IPS-18c (cell line): ENCODE data around the gene JAK3.

Source experiments
- H3K4me3 ChIP-seq: 2 replicates; pipeline ENCODE4 v1.7.0; 2013; ENCODE audit warnings: low read depth, mild to moderate bottlenecking, low read length, moderate library complexity; ENCODE audit not compliant: insufficient read depth
- H3K9me3 ChIP-seq: one replicate; pipeline ENCODE4 v1.6.1; 2013; ENCODE audit warnings: mild to moderate bottlenecking, low read length, moderate library complexity; ENCODE audit not compliant: control insufficient read depth, insufficient read depth

JAK3 gene

GRCh38 chr19:17848595-17849292 lies 962 bp upstream of the JAK3 start:
- Histone ChIP-seq H3K4me3 (no peak overlapping the region), H3K9me3 (no peaks in the 10 kb centered on the region)

GRCh38 chr19:17846146-17846545 lies 1.6 kb downstream of the JAK3 start:
- Histone ChIP-seq H3K4me3 (no peak overlapping the region), H3K9me3 (no peaks in the 10 kb centered on the region)

DNA sequence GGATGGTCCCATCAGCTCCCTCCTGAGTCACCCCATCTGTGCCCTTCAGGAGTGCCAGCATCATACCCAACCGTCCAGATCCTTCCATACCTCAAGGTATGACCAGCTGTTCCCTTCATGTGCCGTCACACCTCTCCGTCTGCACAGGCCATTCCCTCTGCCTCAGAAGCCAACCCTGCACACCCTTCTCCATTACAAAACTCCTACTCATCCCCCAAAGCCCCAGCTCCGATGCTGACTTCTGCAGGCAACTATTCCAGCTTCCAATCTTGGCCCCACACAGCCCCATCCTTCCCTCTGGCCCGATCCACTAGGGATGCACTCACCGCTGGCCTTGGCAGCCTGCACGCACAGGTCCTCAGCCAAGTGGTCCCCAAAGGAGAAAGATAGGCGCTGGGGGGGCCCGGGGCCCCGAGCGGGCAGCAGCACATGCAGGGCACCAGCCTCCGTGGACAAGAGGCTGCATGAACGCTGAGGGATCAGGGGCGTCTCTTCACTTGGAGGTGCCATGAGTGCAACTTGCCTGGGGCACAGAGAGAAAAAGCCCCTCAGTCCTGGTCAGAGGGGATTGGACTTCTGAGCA lies 3.8 kb downstream of the JAK3 start:
- H3K9me3 ChIP-seq = no peaks in the 10 kb centered on the region

DNA sequence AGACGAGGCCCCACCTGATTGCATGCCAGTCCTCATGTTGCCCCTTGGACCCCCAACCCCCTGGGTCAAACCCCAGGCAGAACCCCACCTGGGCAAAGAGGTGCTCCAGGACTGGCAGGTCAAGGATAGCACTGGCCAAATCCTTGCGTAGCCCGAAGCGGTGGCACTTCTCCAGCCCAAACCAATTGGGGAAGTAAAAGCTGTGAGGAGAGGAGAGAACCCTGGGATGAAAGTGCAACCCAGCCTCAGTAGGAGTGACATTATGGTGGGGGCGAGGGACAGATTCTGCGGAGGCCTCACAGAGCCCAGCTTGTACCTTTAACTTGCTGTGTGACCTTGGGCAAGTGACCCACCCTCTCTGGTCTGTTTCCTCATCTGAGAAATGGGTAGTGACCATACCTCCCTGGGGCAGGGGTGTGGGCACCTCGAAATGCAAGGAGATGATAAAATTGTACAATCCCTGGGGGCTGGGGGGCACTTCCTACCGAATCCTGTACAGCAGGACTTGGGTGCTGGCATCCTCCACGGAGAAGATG lies 4.4 kb downstream of the JAK3 start:
- Histone ChIP-seq H3K4me3 (no peak overlapping the region), H3K9me3 (no peaks in the 10 kb centered on the region)

More for the DNA sequence above, 3.8 kb downstream of the JAK3 start:
- no peak overlapping the region for H3K4me3 ChIP-seq

DNA sequence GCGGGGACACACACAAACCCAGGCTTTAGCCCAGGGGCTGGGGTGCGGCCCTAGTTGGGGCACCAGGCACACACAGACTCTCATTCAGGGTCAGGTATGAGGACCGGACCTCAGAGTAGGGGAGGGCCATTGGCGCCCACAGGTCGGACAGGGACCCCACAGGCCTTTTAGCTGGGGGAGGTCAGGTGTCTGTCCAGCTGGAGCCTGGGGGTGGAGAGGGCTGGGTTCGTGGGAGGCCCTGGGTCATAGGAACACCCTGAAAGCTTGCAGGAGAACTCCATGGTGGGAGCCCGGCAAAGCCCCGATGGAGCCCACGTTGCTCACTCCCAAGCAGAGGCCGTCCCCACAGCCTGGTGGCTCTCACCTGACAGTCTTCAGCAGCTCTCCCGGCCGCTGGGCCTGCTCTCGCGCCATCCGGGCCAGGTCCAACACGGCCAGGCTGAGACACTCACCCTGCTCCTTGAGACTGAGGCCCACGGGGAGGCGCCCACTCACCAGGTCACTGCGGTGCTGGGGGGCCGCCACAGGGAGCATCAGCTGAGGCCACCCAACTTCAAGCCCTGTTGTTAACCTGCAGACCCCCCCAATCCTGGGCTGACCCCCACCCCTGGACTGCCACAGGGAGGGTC lies 5.0 kb downstream of the JAK3 start:
- Histone ChIP-seq H3K9me3 (no peaks in the 10 kb centered on the region), H3K4me3 (peak overlapping the region; percentile 64)

DNA sequence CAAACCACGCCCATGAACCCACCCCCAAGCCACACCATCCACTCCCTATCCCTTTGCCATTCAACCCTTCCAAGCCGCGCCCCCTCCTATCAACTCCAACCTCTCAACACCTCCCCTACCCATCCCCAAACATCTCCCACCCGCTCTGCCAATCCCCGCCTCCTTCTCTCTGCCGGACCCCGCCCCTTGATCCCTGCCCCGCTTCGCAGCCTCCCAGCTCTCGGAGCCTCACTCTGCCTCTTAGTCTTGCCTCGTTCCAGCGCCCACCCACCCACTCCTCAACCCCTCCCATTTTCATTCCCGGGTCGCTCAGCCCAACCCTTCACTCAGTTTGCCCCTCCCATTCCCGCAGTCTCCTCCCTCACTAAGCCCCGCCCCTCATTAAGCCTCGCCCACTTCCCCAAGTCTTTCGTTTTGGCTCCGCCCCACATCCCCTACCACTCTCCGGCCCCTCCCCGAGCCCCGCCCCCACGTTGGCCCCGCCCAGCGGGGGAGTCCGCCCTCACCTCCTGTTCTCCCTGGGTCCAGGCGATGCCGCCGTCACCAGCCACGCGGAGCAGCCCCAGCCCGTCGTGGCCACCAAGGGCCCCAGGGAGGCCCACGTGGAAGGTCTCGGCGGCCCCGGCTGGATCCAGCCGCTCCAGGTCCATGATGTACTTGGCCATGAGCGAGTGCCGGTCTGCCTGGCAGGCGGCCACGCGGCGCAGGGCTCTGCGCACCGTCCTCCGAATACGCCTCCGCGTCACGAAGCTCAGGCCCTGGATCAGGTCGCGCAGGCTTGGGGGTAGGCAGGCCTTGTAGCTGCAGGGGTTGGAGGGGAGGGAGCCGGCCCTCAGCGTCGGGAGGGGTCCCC lies 5.7 kb downstream of the JAK3 start:
- no peaks in the 10 kb centered on the region for H3K9me3 ChIP-seq
- H3K4me3 ChIP-seq = peak overlapping the region; percentile 64

DNA sequence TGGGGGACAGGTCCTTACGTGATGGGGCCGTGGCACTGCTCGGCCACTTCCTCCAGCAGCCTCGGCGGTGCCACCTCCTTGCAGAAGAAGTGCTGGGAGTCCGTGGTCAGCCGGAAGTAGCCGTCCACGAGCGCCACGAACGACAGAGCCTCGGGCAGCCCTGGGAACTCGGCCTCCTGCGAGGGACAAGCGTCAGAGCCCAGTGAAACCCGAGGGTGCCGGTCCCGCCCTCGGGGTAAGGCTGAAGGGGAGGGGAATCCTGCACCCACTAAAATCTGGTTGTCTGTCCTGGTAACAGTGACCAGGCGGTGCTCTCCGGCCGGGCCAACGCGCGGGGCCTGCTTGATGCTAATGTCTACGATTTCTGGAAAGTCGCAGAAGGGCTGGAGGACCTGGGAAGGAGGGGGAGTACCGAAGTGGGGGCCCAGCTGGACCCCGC lies 6.4 kb downstream of the JAK3 start:
- peak overlapping the region; percentile 41 for H3K4me3 ChIP-seq
- H3K9me3 ChIP-seq = no peaks in the 10 kb centered on the region

DNA sequence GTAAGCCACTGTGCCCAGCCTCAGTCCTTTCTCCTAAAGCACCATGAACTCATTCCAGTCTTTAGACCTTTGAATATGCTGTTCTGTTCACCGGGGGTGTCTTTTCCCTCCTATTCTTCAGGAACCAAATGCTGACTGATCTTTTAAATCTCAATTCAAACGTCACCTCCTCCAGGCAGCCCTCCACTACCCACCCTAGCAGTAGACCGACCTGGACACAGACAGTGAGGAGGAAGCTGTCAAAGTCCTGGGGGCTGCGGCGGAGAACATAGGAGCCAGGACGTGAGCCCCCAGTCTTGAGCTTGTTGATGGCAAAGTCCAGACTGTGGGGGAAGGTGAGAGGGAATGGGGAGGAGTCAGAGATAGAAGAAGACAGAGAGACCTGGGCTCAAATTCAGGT lies 7.8 kb downstream of the JAK3 start:
- H3K9me3 ChIP-seq = no peaks in the 10 kb centered on the region
- no peak overlapping the region for H3K4me3 ChIP-seq

- Histone ChIP-seq H3K4me3 (no peak overlapping the region), H3K9me3 (no peaks in the 10 kb centered on the region)
Observed at GRCh38 chr19:17837972-17838371, 9.8 kb downstream of the JAK3 start.

DNA sequence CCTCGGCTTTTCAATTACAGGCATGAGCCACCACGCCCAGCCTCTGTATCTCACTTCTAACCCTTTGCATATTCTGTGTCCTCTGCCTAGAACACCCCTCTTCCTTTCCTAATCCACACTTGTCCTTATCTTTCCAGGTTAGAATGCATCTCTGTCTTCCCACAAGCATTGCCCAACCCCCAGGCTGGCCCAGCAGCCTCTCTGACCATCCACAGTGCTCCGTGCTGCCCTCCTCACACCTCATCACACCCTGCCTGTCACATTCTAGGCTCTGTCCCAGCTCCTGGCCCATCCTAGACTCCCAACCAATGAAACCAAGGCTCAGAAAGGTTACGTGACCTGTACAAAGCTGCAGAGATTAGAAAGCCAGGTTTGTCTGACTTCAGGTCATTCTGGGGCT lies 11.3 kb downstream of the JAK3 start:
- Histone ChIP-seq H3K9me3 (no peaks in the 10 kb centered on the region), H3K4me3 (no peak overlapping the region)

DNA sequence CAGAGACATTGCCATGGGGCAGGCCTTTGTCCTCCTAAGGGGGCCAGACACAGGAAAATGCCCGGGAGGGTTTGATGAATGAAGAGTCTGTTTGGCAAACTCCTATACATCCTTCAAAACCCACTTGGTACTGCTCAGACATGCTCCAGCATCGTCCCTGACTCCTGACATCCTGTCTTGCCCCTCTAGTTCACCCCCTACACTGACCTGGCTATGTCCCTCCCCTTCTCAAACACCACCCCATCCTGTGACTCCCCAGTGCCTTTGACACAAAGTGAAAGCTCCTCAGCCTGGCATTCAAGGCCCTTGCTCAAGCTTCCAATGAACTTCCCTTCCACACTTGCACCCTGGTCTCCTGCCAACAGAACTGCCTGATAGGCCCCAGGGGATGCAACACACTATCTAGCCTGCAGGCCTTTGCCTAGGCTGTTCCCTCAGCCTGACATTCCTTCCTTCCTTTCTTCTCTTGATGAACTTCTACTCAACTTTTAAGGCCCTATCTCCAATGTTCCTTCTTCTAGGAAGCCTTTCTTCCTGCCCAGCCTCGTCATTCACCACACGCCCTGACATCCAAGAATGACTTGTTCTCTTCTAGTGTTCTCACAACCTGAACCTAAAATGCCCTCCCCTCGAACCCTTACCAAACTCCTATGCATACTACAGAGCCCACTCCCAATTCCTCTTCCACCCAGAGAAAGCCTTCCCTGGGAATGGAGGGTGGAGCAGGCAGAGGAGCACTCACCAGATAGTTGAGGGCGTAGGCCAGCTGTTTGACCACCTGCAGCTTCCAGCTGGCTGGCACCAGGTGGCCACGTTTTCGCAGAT lies 12.4 kb downstream of the JAK3 start:
- H3K4me3 ChIP-seq = no peak overlapping the region

DNA sequence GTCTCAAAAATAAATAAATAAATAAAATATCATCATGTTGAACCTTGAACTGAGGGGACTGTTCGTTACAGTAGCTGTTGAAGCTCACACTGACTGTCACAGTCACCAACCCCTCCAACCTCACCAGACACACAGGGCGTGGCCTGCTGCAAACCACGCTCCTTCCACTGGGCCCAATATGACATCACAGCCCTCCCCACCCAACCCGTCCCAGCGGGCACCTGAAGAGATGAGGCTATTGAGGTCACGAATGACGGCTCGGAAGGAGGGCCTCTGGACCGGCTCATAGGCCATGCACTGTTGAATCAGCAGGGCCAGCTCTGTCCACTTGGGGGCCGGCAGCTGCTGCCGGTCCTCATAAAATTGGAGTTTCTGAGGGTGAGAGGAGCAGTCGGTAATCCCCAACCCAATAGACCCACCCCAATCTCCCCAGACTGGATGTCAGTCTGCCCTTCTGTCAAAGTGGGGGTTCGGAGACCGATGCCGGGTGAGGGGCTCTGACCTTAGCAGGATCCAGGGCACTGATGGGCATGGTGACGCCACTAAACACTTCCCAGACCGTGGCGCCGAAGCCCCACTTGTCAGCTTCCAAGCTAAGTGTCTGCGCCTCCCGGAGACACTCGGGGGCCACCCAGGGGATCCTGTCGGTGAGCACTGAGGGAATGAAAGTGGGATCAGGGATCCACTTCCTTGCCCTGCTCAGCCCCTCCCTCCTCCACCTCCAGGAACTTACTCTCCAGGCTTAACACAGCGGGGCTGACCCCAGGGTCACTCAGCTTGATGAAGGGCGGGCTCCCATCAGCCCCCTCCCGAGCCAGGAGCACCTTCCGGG lies 13.2 kb downstream of the JAK3 start:
- Histone ChIP-seq H3K4me3 (no peak overlapping the region), H3K9me3 (no peaks in the 10 kb centered on the region)

More for the DNA sequence above, 12.4 kb downstream of the JAK3 start:
- no peaks in the 10 kb centered on the region for H3K9me3 ChIP-seq

DNA sequence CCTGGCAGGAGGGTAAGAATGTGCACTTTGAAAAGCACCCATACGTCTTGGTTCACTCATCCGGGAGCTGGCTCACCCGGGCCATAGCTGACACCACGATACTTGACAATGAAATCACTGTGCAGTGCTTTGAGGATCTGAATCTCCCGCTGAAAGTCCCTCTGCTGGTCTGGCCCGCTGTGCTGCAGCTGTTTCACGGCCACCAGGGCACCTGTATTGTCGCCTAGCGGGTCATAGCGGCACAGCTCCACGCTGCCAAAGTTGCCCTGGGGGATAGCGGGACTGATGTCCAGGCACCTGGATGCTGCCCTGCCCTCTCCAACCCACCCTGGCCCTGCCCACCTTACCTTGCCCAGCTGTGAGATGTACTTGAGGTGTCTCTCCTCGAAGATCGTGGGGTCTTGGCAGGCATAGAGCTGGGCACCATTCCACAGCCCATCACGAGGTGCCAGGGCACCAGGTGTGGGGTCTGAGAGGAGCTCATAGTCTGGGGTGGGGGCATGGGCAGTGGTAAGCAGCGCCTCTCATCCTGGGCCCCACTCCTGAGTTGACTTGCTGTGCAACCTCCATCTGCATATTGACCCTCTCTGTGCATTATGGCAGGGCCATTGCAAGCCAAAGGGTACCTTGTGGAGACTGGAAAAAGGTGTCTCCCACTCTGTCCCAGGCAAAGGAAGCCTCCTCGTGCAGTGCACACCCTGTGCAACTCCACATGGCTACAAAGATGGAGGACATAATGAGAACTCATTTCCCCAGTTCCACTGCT lies 15.2 kb downstream of the JAK3 start:
- no peak overlapping the region for H3K4me3 ChIP-seq
- no peaks in the 10 kb centered on the region for H3K9me3 ChIP-seq

DNA sequence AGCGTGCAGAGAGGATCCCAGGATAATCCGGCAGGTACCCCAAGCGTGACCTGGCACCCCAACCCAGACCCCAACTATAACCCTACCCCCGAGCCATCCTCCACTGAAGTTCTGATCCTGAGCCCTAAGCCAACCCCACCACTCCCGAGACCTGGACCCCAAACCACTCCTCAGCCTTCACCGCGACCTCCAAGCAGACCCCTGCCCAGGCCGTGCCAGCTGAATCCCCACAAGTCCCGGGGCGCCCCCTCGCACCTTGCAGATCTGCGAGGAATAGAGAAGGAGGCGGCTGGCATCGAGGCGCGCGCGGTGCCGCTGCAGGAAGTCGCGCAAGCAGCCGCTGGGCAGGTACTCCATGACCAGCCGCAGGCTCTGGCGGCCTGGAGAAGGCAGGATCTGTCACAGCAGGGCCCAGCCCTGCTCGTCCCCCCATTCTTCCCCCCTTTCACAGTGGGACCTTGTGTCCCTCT lies 16.3 kb downstream of the JAK3 start:
- peaks cover 1% of the 10 kb centered on the region for H3K9me3 ChIP-seq
- peak overlapping the region; percentile 62 for H3K4me3 ChIP-seq
